Measurements from ENCODE around the gene WDR64.

Gene WDR64

GRCh38 chr1:241849345-241849695 is 197.2 kb downstream of the WDR64 start:
- peak; percentile 47 for ATAC-seq
- no peak for TF ChIP-seq RARB (CRISPR knock-in tag; IDR thresholded peaks at IDR 0.05)
- no peak for TF ChIP-seq PATZ1 (CRISPR knock-in tag; IDR thresholded peaks at IDR 0.05; ENCODE audit: borderline replicate concordance)
- TF ChIP-seq TSHZ2 (CRISPR knock-in tag; IDR thresholded peaks at IDR 0.05), result no peak
- TF ChIP-seq SNAI2 (CRISPR knock-in tag; IDR thresholded peaks at IDR 0.05), result no peak
- TF ChIP-seq GLIS3 (CRISPR knock-in tag; IDR thresholded peaks at IDR 0.05), result no peak
- no peak for TF ChIP-seq ARNTL (CRISPR knock-in tag; IDR thresholded peaks at IDR 0.05; ENCODE audit: borderline replicate concordance, low read depth)
- no peak for TF ChIP-seq ZNF565 (CRISPR knock-in tag; conservative IDR thresholded peaks at IDR 0.05; ENCODE audit: low read depth)
- TF ChIP-seq CSDC2 (CRISPR knock-in tag; IDR thresholded peaks at IDR 0.05), result no peak
